Activated CD8-positive, alpha-beta memory T cell treated with anti-CD3 and anti-CD28 coated beads for 1 hour (primary cell): Measurements from ENCODE around the gene SMNDC1.
"Not testable (repeated sequence)": the region's sequence is repeated elsewhere in the genome, so short reads cannot be mapped to it uniquely, and the experiment has no call there.

Experiments used
- DNase-seq, 2 donors: peaks; one replicate each; pipeline ENCODE4 v3.0.0-alpha.2; 2020; ENCODE audit warnings: low read depth in 1 of 2; ENCODE audit errors: extremely low read depth in 1 of 2

The SMNDC1 gene

GRCh38 chr10:110304780-110305421 is at the start of gene SMNDC1:
TSS of gene SMNDC1 (minus strand) at chr10:110304920. CDS start at chr10:110303587, 1,333 bp downstream.
- peak; percentile 86 to 95 for DNase-seq

DNA sequence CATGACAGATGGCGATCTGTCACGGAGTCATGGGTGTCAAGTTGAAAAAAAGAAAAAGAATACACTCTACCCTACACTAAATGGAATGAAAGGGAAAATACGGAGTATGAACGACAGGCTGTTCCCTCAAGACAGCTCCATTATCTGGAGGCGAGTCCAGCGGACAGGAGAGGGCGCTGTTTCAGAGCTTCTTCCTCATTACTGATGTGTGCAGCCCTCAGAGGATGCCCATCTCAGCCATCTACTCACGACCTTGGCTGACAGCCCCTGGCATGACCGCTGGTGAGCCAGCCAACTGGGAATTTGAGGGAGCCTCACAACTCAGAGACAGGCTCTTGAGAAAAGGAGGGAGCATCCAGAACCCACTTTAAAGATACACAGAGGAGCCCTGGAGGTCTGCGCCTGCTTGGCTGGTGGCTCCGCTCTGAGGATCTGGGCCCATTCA is 49.6 kb upstream of the SMNDC1 start:
- DNase-seq, result peak in 1 of 2 donors; percentile 71

GRCh38 chr10:110353244-110354119 is 48.8 kb upstream of the SMNDC1 start:
- no peak for DNase-seq

DNA sequence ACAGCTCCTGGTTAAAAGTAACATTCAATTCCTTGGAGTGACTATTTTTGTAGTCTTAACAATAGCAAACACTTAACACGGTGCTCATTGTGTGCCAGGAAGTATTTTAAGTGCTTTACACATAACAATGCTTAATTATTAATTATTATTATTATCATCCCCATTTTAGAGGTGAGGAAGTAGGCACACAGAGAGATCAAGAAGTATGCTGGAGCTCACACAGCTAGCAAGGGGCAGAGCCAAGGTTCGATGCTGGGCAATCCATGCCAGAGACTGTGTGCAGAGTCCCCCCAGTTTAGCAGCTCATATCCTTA is 48.2 kb upstream of the SMNDC1 start:
- DNase-seq, result no peak

- no peak for DNase-seq
Measured at GRCh38 chr10:110350812-110351211, 46.1 kb upstream of the SMNDC1 start.

DNA sequence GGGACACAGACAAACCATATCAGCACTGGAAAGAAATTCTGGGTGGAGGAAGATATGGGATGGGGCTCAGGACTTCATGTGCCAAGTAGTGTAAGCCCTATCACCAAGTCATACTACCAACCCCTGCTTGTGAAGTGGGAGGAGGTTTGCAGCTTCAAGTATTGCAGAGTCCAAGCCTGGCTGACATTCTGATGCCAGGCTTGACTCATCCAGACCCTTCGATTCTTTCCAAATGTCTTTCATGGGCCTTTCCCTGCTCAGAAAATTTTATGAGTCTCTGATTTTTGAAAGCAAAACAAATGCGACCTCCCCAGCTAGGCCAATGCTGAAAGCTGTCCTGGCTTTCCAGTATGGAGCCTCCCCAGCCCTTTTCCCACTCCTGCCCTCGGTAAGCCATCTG is 45.1 kb upstream of the SMNDC1 start:
- no peak for DNase-seq

DNA sequence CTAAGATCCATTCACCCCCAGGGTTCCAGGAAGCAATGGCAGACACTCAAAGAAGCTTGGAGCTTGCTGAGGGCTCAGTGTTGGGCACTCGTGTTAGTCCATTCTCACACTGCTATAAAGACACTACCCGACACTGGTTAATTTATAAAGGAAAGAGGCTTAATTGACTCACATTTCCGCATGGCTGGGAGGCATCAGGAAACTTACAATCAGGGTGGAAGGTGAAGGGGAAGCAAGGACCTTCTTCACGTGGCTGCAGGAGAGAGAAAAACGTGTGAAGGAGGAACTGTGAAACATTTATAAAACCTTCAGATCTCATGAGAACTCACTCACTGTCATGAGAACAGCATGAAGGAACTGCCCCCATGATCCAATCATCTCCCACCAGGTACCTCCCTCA is 44.7 kb upstream of the SMNDC1 start:
- DNase-seq, result no peak

DNA sequence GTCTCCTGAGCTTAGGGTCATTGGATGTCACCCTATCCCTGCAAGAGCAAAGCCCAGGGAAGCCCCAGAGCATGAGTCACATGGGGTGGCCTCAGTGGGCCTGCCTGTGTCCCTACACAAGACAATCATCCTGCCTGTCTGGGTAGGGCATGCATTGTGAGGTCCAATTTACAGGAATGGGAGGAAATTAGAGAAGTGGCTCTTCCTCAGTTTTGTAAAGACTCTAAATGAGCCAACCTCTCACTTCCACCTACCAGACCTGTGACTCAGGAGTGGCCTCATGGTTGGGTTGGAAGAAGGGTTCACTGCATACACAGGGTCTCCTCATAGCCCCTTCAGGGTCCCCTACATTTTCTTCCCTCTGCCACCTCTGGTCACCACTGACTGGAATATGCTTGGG is 43.6 kb upstream of the SMNDC1 start:
- no peak for DNase-seq

DNA sequence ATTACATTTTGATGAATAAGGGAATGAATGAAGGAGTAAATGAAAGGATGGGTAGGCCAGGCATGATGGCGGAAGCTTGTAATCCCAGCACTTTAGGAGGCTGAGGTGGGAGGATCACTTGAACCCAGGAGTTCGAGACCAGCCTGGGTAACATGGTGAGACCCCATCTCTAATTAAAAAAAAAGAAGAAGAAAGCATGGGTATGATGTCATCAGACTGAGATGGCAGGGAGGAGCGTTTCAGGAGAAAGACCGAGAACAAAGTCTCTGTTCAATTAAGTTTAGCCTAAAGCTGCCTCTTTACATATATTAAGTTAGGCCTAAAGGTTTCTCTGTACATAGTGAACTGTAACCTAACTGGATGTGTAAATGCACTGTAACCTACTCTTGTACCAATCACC is 42.2 kb upstream of the SMNDC1 start:
- no peak for DNase-seq

DNA sequence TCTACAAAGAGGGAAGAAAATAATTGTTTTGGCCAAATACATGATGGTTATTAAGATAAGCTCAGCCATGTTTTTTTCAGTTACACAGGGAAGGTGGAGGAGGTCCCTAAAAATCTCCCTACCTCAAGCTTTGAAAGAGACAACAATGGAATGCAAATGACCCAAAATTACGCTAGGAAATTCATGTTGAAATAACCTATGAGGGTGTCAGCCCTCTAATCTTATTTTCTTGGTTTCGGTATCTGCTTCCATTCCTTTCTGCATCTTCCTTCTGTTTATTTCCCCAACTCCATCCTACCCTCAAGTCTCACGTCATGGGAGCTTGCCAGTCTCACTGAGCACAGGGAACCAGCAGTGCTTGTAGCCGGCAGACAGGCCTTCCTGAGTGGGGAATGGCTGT is 40.6 kb upstream of the SMNDC1 start:
- DNase-seq, result no peak

GRCh38 chr10:110344622-110345021 is 39.9 kb upstream of the SMNDC1 start:
- no peak for DNase-seq

- no peak for DNase-seq
Measured at GRCh38 chr10:110343947-110344346, 39.2 kb upstream of the SMNDC1 start.

GRCh38 chr10:110340816-110341215 is 36.1 kb upstream of the SMNDC1 start:
- DNase-seq, result no peak

DNA sequence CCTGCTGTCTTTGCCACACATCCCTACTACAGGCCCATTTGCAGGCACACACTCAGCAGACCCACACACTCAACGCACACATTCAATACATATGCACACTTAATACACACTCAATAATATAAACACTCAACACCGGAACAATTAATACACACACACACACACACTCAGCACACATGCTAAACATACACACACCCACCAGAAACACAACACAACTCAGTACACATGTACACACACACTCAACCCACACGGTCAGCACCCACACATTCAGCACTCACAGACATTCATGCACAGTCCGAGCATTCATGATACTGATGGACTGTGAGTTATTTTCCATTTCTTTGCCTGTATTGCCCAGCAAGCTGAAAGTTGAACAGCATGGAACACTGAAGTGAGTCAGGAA is 35.4 kb upstream of the SMNDC1 start:
- no peak for DNase-seq

- DNase-seq, result no peak
Measured at GRCh38 chr10:110337906-110338305, 33.2 kb upstream of the SMNDC1 start.

GRCh38 chr10:110337401-110337800 is 32.7 kb upstream of the SMNDC1 start:
- no peak for DNase-seq

GRCh38 chr10:110336111-110336721 is 31.5 kb upstream of the SMNDC1 start:
- no peak for DNase-seq

DNA sequence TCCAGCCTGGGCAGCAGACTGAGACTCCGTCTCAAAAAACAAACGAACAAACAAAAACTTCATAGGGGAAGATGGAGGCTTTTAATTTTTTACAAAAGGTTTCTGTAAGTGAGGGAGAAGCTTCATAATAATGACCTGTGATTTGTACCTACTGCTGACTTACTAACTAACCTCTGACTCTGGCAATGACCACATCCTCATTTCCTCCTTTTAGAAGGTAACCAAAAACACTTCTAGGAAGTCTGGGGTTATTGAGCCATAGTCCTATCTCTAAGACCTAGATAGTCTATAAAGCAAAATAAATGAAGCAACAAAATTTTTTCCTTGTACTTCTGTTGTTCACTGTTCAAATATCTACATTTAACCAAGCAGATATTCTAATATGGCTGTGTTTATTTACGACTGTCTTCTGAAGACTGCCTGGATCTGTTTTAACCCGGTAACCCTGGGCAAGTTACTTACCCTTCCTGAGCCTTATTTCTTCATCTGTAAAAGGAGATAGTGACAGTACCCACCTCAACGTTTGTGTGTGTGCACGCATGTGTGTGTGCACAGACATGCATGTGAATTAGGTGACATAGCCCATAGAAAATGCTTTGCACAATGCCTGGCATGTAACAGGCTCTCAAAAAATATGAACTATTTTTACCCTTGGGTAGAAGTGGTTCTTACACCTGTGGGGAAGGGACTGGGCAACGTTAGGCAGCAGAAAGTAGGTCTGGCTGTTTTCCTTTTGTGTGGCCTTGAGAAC is 30.8 kb upstream of the SMNDC1 start:
- no peak for DNase-seq

- no peak for DNase-seq
Measured at GRCh38 chr10:110334061-110334656, 29.4 kb upstream of the SMNDC1 start.

DNA sequence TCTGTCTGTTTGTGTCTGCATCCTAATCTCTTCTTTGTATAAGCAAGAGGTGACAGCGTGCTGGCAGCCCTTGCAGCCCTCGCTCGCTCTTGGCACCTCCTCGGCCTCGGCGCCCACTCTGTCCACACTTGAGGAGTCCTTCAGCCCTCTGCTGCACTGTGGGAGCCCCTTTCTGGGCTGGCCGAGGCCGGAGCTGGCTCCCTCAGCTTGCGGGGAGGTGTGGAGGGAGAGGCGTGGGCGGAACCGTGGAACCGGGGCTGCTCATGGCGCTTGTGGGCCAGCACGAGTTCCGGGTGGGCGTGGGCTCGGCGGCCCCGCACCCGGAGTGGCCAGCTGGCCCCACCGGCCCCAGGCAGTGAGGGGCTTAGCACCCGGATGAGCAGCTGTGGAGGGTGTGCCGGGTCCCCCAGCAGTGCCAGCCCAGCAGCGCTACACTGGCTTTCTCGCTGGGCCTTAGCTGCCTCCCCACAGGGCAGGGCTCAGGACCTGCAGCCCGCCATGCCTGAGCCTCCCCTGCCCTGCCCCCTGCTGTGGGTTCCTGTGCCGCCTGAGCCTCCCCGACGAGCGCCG is 26.6 kb upstream of the SMNDC1 start:
- not testable (repeated sequence) for DNase-seq

DNA sequence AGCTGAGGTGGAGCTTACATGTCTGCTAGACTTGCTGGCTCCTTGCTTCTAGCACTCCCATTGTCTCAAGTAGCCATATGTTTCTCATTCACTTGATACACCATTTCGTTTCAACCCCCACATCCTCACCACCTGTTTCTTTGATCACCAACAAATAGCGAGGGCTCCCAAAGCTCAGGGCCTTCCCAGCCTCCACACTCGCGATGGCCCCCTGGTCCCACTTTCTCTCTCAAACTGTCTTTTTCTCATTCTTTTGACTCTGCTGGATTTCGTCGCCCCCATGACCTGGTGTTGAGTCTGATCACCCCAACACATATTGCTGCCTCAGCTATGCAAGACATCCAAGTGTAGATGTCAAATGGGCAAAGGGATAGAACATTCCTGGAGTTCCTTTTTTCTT is 26.0 kb upstream of the SMNDC1 start:
- no peak for DNase-seq
